SK-N-SH treated with all-trans-retinoic acid at 6 μM for 48 hours (cell line): ENCODE results near the gene TTC39A.
A peak's percentile ranks its signal among the peaks of the same experiment; 100 is the strongest.

Experiments
- ATAC-seq: fragments of 200-7000 bp; cut with Tn5 transposase; 3 replicates; pipeline ENCODE4 v1.9.1; 2020; ENCODE audit warnings: mild to moderate bottlenecking, moderate library complexity
- ARNTL ChIP-seq: fragments of 450-650 bp; formaldehyde crosslinking; IDR thresholded peaks from 2 replicates; pipeline ENCODE4 v1.5.0; 2020; ENCODE audit warnings: low read depth, mild to moderate bottlenecking, moderate library complexity, borderline replicate concordance
- CSDC2 ChIP-seq: fragments of 250-450 bp; sonication (Bioruptor Pico); IDR thresholded peaks from 2 replicates; pipeline ENCODE4 v1.5.0; 2020; ENCODE audit warnings: mild to moderate bottlenecking, moderate library complexity
- ESRRG ChIP-seq: fragments of 250-450 bp; sonication (Bioruptor Pico); IDR thresholded peaks from 2 replicates; pipeline ENCODE4 v1.6.1; 2021; ENCODE audit warnings: mild to moderate bottlenecking
- GLIS3 ChIP-seq: fragments of 250-450 bp; sonication (Bioruptor Pico); IDR thresholded peaks from 2 replicates; pipeline ENCODE4 v1.5.0; 2020; ENCODE audit warnings: mild to moderate bottlenecking, moderate library complexity
- ISL1 ChIP-seq: fragments of 250-450 bp; sonication (Bioruptor Pico); IDR thresholded peaks from 2 replicates; pipeline ENCODE4 v2.1.2; 2022; ENCODE audit warnings: mild to moderate bottlenecking, moderate library complexity
- OSR1 ChIP-seq: fragments of 250-450 bp; sonication (Bioruptor Pico); IDR thresholded peaks from 2 replicates; pipeline ENCODE4 v1.8.0; 2022; ENCODE audit warnings: moderate library complexity, mild to moderate bottlenecking, inconsistent platforms
- SNAI2 ChIP-seq: fragments of 250-450 bp; sonication (Bioruptor Pico); IDR thresholded peaks from 2 replicates; pipeline ENCODE4 v1.5.0; 2020; ENCODE audit warnings: mild to moderate bottlenecking, moderate library complexity
- ZC3H10 ChIP-seq: fragments of 250-450 bp; sonication (Bioruptor Pico); IDR thresholded peaks from 2 replicates; pipeline ENCODE4 v1.5.1; 2021; ENCODE audit warnings: mild to moderate bottlenecking, moderate library complexity
- ZFP3 ChIP-seq: fragments of 250-450 bp; sonication (Bioruptor Pico); IDR thresholded peaks from 2 replicates; pipeline ENCODE4 v1.5.0; 2020; ENCODE audit warnings: mild to moderate bottlenecking, moderate library complexity
- ZFP30 ChIP-seq: fragments of 450-650 bp; formaldehyde crosslinking; IDR thresholded peaks from 2 replicates; pipeline ENCODE4 v1.5.0; 2022; ENCODE audit warnings: mild to moderate bottlenecking, moderate library complexity
- ZNF565 ChIP-seq: fragments of 450-650 bp; formaldehyde crosslinking; conservative IDR thresholded peaks from 2 replicates; pipeline ENCODE4 v1.5.0; 2020; ENCODE audit warnings: low read depth, mild to moderate bottlenecking, moderate library complexity
- ZNF70 ChIP-seq: fragments of 450-650 bp; formaldehyde crosslinking; IDR thresholded peaks from 2 replicates; pipeline ENCODE4 v1.5.0; 2020; ENCODE audit warnings: mild to moderate bottlenecking, moderate library complexity
- ZNF8 ChIP-seq: fragments of 450-650 bp; formaldehyde crosslinking; IDR thresholded peaks from 2 replicates; pipeline ENCODE4 v1.5.0; 2020; ENCODE audit warnings: mild to moderate bottlenecking, moderate library complexity
- TF ChIP-seq, protein P1 (sequence below): fragments of 250-450 bp; sonication (Bioruptor Pico); IDR thresholded peaks from 2 replicates; pipeline ENCODE4 v1.5.1; 2020; ENCODE audit warnings: low read depth, mild to moderate bottlenecking, moderate library complexity
- TF ChIP-seq, protein P2 (sequence below): fragments of 250-450 bp; sonication (Bioruptor Pico); IDR thresholded peaks from 2 replicates; pipeline ENCODE4 v1.5.0; 2020; ENCODE audit warnings: mild to moderate bottlenecking, moderate library complexity
- TF ChIP-seq, protein P3 (sequence below): fragments of 250-450 bp; sonication (Bioruptor Pico); IDR thresholded peaks from 2 replicates; pipeline ENCODE4 v1.8.0; 2021; ENCODE audit warnings: low read depth, mild to moderate bottlenecking, moderate library complexity, borderline replicate concordance
- TF ChIP-seq, protein P4 (sequence below): fragments of 250-450 bp; sonication (Bioruptor Pico); IDR thresholded peaks from 2 replicates; pipeline ENCODE4 v1.8.0; 2020; ENCODE audit warnings: mild to moderate bottlenecking, moderate library complexity, borderline replicate concordance

TTC39A gene

DNA sequence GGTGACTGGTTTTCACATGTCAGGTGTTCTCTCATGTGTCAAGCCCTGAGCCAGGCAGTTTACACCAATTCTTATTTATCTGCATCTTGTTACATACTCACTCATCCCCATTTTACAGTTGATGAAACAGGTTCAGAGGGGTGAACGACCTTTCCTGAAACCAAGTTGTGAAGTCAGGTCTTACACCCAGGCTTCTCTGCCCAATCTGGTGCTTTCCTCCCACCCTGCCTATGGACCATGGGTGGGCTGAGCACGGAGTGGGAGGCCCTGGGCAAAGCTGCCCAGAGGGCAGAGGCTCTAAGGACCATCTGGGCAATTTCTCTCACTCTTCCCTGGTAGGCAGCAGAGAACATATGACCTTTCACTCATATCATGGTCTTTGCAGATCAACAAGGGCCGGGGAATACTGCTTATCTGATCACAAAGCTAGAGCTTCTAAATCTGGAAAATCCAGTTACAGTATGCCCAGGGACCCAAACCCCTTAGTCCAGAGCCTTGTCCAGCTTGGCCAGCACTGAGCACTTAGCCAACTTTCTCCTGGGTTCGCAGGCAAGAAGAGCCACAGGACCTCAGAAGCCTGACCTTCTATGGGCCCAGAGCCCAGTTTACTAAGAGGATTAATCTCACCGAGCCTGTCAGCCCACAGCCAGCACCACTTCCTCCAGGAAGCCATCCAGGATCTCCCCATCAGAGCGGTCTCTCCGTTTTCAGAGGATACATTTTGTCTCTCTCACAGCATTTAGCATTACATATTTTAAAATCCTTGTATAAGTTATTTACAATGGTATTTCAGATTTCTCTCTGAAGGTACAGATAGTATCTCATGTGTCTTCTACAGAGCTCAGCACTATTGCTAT lies 16.0 kb upstream of the TTC39A start (continued):
- TF ChIP-seq, protein P1, sequence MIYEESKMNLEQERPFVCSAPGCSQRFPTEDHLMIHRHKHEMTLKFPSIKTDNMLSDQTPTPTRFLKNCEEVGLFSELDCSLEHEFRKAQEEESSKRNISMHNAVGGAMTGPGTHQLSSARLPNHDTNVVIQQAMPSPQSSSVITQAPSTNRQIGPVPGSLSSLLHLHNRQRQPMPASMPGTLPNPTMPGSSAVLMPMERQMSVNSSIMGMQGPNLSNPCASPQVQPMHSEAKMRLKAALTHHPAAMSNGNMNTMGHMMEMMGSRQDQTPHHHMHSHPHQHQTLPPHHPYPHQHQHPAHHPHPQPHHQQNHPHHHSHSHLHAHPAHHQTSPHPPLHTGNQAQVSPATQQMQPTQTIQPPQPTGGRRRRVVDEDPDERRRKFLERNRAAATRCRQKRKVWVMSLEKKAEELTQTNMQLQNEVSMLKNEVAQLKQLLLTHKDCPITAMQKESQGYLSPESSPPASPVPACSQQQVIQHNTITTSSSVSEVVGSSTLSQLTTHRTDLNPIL, result no peak
- TF ChIP-seq ZC3H10 (CRISPR knock-in tag) (no peak), ZFP3 (CRISPR knock-in tag) (no peak), GLIS3 (CRISPR knock-in tag) (no peak), ZNF8 (CRISPR knock-in tag) (no peak), SNAI2 (CRISPR knock-in tag) (no peak), OSR1 (CRISPR knock-in tag) (no peak)
- TF ChIP-seq, protein P2, sequence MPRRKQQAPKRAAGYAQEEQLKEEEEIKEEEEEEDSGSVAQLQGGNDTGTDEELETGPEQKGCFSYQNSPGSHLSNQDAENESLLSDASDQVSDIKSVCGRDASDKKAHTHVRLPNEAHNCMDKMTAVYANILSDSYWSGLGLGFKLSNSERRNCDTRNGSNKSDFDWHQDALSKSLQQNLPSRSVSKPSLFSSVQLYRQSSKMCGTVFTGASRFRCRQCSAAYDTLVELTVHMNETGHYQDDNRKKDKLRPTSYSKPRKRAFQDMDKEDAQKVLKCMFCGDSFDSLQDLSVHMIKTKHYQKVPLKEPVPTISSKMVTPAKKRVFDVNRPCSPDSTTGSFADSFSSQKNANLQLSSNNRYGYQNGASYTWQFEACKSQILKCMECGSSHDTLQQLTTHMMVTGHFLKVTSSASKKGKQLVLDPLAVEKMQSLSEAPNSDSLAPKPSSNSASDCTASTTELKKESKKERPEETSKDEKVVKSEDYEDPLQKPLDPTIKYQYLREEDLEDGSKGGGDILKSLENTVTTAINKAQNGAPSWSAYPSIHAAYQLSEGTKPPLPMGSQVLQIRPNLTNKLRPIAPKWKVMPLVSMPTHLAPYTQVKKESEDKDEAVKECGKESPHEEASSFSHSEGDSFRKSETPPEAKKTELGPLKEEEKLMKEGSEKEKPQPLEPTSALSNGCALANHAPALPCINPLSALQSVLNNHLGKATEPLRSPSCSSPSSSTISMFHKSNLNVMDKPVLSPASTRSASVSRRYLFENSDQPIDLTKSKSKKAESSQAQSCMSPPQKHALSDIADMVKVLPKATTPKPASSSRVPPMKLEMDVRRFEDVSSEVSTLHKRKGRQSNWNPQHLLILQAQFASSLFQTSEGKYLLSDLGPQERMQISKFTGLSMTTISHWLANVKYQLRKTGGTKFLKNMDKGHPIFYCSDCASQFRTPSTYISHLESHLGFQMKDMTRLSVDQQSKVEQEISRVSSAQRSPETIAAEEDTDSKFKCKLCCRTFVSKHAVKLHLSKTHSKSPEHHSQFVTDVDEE, result no peak
- TF ChIP-seq, all 23 proteins: peak for 0

DNA sequence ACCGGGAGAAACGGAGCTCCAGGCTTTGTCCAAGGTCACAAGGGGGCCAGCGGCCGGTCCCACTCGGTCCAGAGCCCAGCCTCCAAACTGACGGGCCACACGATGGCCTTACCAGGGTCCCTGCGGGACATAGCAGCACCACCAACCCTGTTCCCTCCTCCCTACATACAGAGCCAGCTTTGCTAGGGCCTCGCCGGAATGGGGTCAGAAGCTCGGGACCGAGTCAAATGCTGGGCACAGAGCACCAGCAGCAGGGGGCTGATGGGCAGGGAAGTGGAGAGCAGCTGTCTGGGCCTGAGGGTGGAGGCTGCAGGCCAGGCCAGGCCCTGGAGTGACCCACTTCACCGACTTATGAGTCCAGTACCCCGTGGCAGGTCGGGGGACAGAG lies 14.9 kb upstream of the TTC39A start:
- ATAC-seq, result peak; percentile 11

More for the DNA sequence above, 14.9 kb upstream of the TTC39A start:
- no peak for TF ChIP-seq CSDC2 (CRISPR knock-in tag)
- no peak for TF ChIP-seq ZC3H10 (CRISPR knock-in tag)
- no peak for TF ChIP-seq ZNF8 (CRISPR knock-in tag)
- TF ChIP-seq, protein P2, result no peak
- TF ChIP-seq ISL1, result no peak
- no peak for TF ChIP-seq ARNTL (CRISPR knock-in tag)
- TF ChIP-seq, protein P1, result no peak
- no peak for TF ChIP-seq SNAI2 (CRISPR knock-in tag)
- TF ChIP-seq ZFP30, result no peak
- TF ChIP-seq, protein P3, sequence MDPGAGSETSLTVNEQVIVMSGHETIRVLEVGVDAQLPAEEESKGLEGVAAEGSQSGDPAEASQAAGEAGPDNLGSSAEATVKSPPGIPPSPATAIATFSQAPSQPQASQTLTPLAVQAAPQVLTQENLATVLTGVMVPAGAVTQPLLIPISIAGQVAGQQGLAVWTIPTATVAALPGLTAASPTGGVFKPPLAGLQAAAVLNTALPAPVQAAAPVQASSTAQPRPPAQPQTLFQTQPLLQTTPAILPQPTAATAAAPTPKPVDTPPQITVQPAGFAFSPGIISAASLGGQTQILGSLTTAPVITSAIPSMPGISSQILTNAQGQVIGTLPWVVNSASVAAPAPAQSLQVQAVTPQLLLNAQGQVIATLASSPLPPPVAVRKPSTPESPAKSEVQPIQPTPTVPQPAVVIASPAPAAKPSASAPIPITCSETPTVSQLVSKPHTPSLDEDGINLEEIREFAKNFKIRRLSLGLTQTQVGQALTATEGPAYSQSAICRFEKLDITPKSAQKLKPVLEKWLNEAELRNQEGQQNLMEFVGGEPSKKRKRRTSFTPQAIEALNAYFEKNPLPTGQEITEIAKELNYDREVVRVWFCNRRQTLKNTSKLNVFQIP (CRISPR knock-in tag), result no peak
- no peak for TF ChIP-seq ESRRG
- no peak for TF ChIP-seq OSR1 (CRISPR knock-in tag)
- no peak for TF ChIP-seq ZNF70
- TF ChIP-seq, protein P4, sequence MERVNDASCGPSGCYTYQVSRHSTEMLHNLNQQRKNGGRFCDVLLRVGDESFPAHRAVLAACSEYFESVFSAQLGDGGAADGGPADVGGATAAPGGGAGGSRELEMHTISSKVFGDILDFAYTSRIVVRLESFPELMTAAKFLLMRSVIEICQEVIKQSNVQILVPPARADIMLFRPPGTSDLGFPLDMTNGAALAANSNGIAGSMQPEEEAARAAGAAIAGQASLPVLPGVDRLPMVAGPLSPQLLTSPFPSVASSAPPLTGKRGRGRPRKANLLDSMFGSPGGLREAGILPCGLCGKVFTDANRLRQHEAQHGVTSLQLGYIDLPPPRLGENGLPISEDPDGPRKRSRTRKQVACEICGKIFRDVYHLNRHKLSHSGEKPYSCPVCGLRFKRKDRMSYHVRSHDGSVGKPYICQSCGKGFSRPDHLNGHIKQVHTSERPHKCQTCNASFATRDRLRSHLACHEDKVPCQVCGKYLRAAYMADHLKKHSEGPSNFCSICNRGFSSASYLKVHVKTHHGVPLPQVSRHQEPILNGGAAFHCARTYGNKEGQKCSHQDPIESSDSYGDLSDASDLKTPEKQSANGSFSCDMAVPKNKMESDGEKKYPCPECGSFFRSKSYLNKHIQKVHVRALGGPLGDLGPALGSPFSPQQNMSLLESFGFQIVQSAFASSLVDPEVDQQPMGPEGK (CRISPR knock-in tag), result no peak
- TF ChIP-seq ZNF565, result no peak
